SIG-M5 (cell line): ENCODE data around the gene STK4.
"Not testable (repeated sequence)": the region's sequence is repeated elsewhere in the genome, so short reads cannot be mapped to it uniquely, and the experiment has no call there.

Source experiments
- DNase-seq: peaks from one replicate; lab custom pipeline; 2025; lab: John Stamatoyannopoulos, UW

STK4 gene

GRCh38 chr20:45053430-45054351 is 87.4 kb downstream of the STK4 start:
- DNase-seq, result no peak

- no peak for DNase-seq
These were observed 88.7 kb downstream of the STK4 start for GRCh38 chr20:45055056-45055455.

- DNase-seq, result no peak
These were observed 90.3 kb downstream of the STK4 start for GRCh38 chr20:45056473-45057173.

- no peak for DNase-seq
These were observed 92.0 kb downstream of the STK4 start for GRCh38 chr20:45058168-45058850.

- DNase-seq, result no peak
These were observed 92.9 kb downstream of the STK4 start for GRCh38 chr20:45059022-45059728.

GRCh38 chr20:45060294-45060693 is 94.0 kb downstream of the STK4 start:
- no peak for DNase-seq

- DNase-seq, result no peak
These were observed 94.9 kb downstream of the STK4 start for GRCh38 chr20:45061244-45061643.

- not testable (repeated sequence) for DNase-seq
These were observed 96.8 kb downstream of the STK4 start for GRCh38 chr20:45063107-45063506.

GRCh38 chr20:45064812-45065211 is 98.5 kb downstream of the STK4 start:
- DNase-seq, result no peak

GRCh38 chr20:45066372-45066771 is 100.1 kb downstream of the STK4 start:
- DNase-seq, result no peak

- no peak for DNase-seq
These were observed 100.8 kb downstream of the STK4 start for GRCh38 chr20:45067087-45067486.

- no peak for DNase-seq
These were observed 101.2 kb downstream of the STK4 start for GRCh38 chr20:45067558-45067957.

- DNase-seq, result no peak
These were observed 102.9 kb downstream of the STK4 start for GRCh38 chr20:45069261-45069660.

- no peak for DNase-seq
These were observed 104.8 kb downstream of the STK4 start for GRCh38 chr20:45070932-45071632.

- DNase-seq, result no peak
These were observed 105.8 kb downstream of the STK4 start for GRCh38 chr20:45072066-45072465.

- DNase-seq, result no peak
These were observed 106.9 kb downstream of the STK4 start for GRCh38 chr20:45073221-45073620.

GRCh38 chr20:45077559-45077958 is 111.2 kb downstream of the STK4 start:
- no peak for DNase-seq

- DNase-seq, result no peak
These were observed 114.7 kb downstream of the STK4 start for GRCh38 chr20:45080867-45081624.

GRCh38 chr20:45082468-45082867 is 116.2 kb downstream of the STK4 start:
- DNase-seq, result no peak

- no peak for DNase-seq
These were observed 116.8 kb downstream of the STK4 start for GRCh38 chr20:45083127-45083526.

- DNase-seq, result no peak
These were observed 119.0 kb downstream of the STK4 start for GRCh38 chr20:45085289-45085688.
